Keratinocyte (primary cell): ENCODE data around the gene FMNL3.

ENCODE experiments used
- EZH2 ChIP-seq: IDR thresholded peaks from one replicate; pipeline ENCODE4 v1.6.1; 2012; ENCODE audit warnings: inconsistent platforms, mild to moderate bottlenecking, low read length, moderate library complexity
- TF ChIP-seq, protein P1 (sequence below), 3 experiments: IDR thresholded peaks in 1 of 3; conservative IDR thresholded peaks in 1 of 3; optimal IDR thresholded peaks in 1 of 3; 2 replicates in 2 of 3; 3 replicates in 1 of 3; pipeline versions ENCODE3 to v1.5.1; 2011; ENCODE audit warnings: low read length in 3 of 3, mild to moderate bottlenecking in 3 of 3, moderate library complexity in 2 of 3, control low read depth in 1 of 3, inconsistent platforms in 1 of 3; ENCODE audit not compliant: insufficient read depth in 2 of 3; ENCODE audit errors: extremely low read depth in 1 of 3

DNA sequence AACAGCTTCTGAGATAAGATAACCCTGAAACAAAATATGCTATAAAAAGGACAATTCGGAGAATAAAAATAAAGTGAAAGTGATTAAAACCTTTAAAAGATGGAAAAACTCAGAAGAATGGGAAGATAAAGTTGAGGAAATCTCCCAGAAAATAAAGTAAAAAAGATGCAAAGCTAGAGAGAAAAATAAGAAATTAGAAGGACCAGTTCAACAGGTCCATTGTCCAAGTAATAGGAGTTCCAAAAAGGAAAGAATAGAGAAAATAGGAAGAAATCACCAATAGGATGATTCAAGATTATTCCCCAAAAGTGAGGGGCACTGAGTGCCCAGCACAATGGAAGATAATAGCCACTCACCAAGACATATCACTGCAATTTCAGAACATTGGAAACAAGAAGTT, 88.6 kb downstream of the FMNL3 start:
- TF ChIP-seq, protein P1, sequence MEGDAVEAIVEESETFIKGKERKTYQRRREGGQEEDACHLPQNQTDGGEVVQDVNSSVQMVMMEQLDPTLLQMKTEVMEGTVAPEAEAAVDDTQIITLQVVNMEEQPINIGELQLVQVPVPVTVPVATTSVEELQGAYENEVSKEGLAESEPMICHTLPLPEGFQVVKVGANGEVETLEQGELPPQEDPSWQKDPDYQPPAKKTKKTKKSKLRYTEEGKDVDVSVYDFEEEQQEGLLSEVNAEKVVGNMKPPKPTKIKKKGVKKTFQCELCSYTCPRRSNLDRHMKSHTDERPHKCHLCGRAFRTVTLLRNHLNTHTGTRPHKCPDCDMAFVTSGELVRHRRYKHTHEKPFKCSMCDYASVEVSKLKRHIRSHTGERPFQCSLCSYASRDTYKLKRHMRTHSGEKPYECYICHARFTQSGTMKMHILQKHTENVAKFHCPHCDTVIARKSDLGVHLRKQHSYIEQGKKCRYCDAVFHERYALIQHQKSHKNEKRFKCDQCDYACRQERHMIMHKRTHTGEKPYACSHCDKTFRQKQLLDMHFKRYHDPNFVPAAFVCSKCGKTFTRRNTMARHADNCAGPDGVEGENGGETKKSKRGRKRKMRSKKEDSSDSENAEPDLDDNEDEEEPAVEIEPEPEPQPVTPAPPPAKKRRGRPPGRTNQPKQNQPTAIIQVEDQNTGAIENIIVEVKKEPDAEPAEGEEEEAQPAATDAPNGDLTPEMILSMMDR (optimal IDR thresholded peaks at IDR 0.05 in 1 of 3, IDR thresholded peaks at IDR 0.05 in 1 of 3, conservative IDR thresholded peaks at IDR 0.05 in 1 of 3; ENCODE audit: extremely low read depth in 1 of 3, insufficient read depth in 2 of 3, low read length in 3 of 3), result no peak
- no peak for TF ChIP-seq EZH2
